ENCODE measurements around the gene SOD2. TPM values are rescaled to one million over a fixed set of nuclear protein-coding genes. Genes with fewer than 3 reads are reported as not detected.

Gene SOD2
- total RNA-seq, 1 experiment from 2014 or later = 202 TPM

DNA sequence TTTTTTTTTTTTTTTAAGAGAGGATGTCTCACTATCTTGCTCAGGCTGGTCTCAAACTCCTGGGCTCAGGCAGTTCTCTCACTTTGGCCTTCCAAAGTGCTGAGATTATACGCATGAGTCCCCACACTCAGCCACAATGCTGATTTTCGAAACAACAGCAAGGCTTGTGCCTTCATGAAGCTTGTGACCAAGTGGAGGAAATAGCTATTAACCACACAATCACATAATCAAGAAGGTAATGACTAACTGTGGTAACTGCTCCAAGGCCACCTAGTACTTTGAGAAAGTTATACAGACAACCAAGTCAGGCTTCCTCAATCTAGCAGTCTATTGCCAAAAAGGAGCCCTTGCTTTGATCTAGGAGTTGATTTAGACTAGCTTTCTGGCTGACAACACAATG lies 46.3 kb downstream of the SOD2 start:
- H3K4me3 Mint-ChIP-seq (ENCODE audit: low read depth, unreplicated experiment) = no peak overlapping the region
- BruUV-seq (replicated peaks) = no TSS peak
- H3K27ac Mint-ChIP-seq (ENCODE audit: unreplicated experiment) = peak overlapping the region; percentile 5
- peak; percentile 3 for DNase-seq
- CTCF ChIA-PET = interaction anchor here (0.7 to 1.5 kb wide), 4 partner anchors 14 to 478 kb away, joined by 3 to 10 read pairs (median 4); no protein-coding TSS in a partner anchor
- TF ChIP-seq, protein P1, sequence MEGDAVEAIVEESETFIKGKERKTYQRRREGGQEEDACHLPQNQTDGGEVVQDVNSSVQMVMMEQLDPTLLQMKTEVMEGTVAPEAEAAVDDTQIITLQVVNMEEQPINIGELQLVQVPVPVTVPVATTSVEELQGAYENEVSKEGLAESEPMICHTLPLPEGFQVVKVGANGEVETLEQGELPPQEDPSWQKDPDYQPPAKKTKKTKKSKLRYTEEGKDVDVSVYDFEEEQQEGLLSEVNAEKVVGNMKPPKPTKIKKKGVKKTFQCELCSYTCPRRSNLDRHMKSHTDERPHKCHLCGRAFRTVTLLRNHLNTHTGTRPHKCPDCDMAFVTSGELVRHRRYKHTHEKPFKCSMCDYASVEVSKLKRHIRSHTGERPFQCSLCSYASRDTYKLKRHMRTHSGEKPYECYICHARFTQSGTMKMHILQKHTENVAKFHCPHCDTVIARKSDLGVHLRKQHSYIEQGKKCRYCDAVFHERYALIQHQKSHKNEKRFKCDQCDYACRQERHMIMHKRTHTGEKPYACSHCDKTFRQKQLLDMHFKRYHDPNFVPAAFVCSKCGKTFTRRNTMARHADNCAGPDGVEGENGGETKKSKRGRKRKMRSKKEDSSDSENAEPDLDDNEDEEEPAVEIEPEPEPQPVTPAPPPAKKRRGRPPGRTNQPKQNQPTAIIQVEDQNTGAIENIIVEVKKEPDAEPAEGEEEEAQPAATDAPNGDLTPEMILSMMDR (IDR thresholded peaks at IDR 0.05; ENCODE audit: unreplicated experiment) = no peak
- intact Hi-C loops (cut with micrococcal nuclease; ENCODE audit: unreplicated experiment) = loop anchor here (10.0 kb wide), 1 partner anchor 392 kb away; no protein-coding TSS in a partner anchor
- no peaks in the 10 kb centered on the region for H3K27me3 Mint-ChIP-seq (ENCODE audit: unreplicated experiment)
- H3K36me3 Mint-ChIP-seq (ENCODE audit: insufficient read depth, unreplicated experiment) = no peaks in the 10 kb centered on the region
- H3K9me3 Mint-ChIP-seq (ENCODE audit: low read depth, unreplicated experiment) = peaks cover 3% of the 10 kb centered on the region
- H3K4me1 Mint-ChIP-seq (ENCODE audit: low read depth, unreplicated experiment) = peaks cover 30% of the 10 kb centered on the region

DNA sequence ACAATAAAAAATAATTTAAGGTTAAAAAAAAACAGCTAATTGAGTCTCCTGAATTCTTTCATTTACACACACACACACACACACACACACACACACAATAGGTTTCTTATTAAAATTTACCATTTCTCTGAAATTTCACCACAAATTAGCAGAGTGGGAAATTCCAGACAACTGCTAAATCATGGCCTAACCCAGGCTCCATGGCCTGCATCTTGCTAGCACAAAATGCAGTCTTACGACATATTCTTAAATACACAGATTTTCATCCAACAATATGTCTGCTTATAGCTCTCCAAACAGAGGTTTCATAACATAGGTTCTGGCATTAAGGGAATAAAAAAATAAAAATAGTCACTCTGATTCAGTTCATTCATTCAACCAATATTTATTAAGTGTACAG lies 46.9 kb downstream of the SOD2 start:
- Mint-ChIP-seq H3K4me1 (ENCODE audit: low read depth, unreplicated experiment) (peaks cover 30% of the 10 kb centered on the region), H3K4me3 (ENCODE audit: low read depth, unreplicated experiment) (no peak overlapping the region), H3K36me3 (ENCODE audit: insufficient read depth, unreplicated experiment) (no peaks in the 10 kb centered on the region), H3K27me3 (ENCODE audit: unreplicated experiment) (no peaks in the 10 kb centered on the region), H3K9me3 (ENCODE audit: low read depth, unreplicated experiment) (peaks cover 3% of the 10 kb centered on the region), H3K27ac (ENCODE audit: unreplicated experiment) (peak overlapping the region; percentile 51)
- TF ChIP-seq, protein P1 (IDR thresholded peaks at IDR 0.05; ENCODE audit: unreplicated experiment) = no peak
- BruUV-seq (replicated peaks) = no TSS peak
- CTCF ChIA-PET = interaction anchor here (0.5 to 1.5 kb wide), 4 partner anchors 13 to 477 kb away, joined by 3 to 10 read pairs (median 4); no protein-coding TSS in a partner anchor
- intact Hi-C loops (cut with micrococcal nuclease; ENCODE audit: unreplicated experiment) = loop anchor here (10.0 kb wide), 1 partner anchor 391 kb away; no protein-coding TSS in a partner anchor
- DNase-seq = no peak

DNA sequence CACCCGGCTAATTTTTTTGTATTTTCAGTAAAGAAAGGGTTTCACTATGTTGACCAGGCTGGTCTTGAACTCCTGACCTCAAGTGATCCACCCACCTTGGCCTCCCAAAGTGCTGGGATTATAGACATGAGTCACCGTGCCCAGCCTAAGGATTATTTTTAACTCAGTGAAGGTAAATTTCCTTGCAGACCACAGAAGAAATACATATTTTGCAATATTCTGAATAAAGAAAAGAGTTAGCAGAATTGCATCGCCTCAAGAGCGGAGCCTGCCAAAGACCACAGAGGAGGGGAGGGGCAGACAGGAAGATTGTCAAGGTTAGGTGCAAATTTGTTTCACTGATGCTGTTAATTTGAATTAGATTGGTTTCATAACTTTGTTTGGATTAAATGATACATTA lies 47.4 kb downstream of the SOD2 start:
- intact Hi-C loops (cut with micrococcal nuclease; ENCODE audit: unreplicated experiment) = loop anchor here (10.0 kb wide), 1 partner anchor 391 kb away; no protein-coding TSS in a partner anchor
- Mint-ChIP-seq H3K4me3 (ENCODE audit: low read depth, unreplicated experiment) (no peak overlapping the region), H3K4me1 (ENCODE audit: low read depth, unreplicated experiment) (peaks cover 30% of the 10 kb centered on the region), H3K27ac (ENCODE audit: unreplicated experiment) (peak overlapping the region; percentile 51), H3K9me3 (ENCODE audit: low read depth, unreplicated experiment) (peaks cover 3% of the 10 kb centered on the region), H3K36me3 (ENCODE audit: insufficient read depth, unreplicated experiment) (no peaks in the 10 kb centered on the region), H3K27me3 (ENCODE audit: unreplicated experiment) (no peaks in the 10 kb centered on the region)
- BruUV-seq (replicated peaks) = no TSS peak
- CTCF ChIA-PET = interaction anchor here (0.5 kb wide), 1 partner anchor 305 kb away, joined by 3 read pairs; no protein-coding TSS in a partner anchor
- TF ChIP-seq, protein P1 (IDR thresholded peaks at IDR 0.05; ENCODE audit: unreplicated experiment) = no peak
- no peak for DNase-seq

Other genes with a start within 250 kb of the SOD2 start
- 91.8 and 103 TPM in 2 replicates for gene WTAP, start 34.3 kb upstream of the SOD2 start, total RNA-seq (2022)
- gene ACAT2, start 68.8 kb upstream of the SOD2 start, total RNA-seq (2022) = 92.3 and 108 TPM in 2 replicates
- 311 and 357 TPM in 2 replicates for gene TCP1, start 96.4 kb upstream of the SOD2 start, total RNA-seq (2022)
- gene MRPL18, start 97.2 kb upstream of the SOD2 start, total RNA-seq (2022) = 86.6 and 88.7 TPM in 2 replicates
- 0.52 and 0.71 TPM in 2 replicates for gene PNLDC1, start 107.0 kb upstream of the SOD2 start, total RNA-seq (2022)
- not detected in 2 replicates for gene MAS1, start 197.7 kb upstream of the SOD2 start, total RNA-seq (2022)